H4 (cell line): ENCODE data around the gene SUPT5H. TPM values are rescaled to one million over a fixed set of nuclear protein-coding genes. Genes with fewer than 3 reads are reported as not detected.

Source experiments
- DNase-seq: peaks from one replicate; pipeline ENCODE4 v3.0.0-alpha.2; 2015; ENCODE audit warnings: low spot score
- total RNA-seq: library from RNA; depleted of rRNA; stranded (reverse); fragments of >200 nt; shearing (Covaris generic); gene quantifications from 2 replicates; pipeline ENCODE4 v1.2.3, GENCODE V29; 2014

SUPT5H gene
- total RNA-seq, 1 experiment from 2014 or later: 70.1 TPM

DNA sequence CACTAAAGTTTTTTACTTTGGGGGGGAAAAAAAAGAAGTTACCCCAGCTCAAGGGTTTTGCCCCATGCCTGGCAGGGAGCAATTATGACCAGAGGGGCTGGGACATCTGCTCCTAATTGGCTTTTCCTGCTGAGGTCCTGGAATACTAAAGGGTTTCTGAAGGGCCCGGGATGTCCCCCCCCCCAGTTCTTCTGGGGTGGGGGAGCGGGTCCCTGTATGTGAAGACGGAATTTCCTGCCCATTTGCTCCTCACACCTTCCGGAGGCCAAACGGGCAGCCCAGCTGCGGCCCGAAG, 52.3 kb downstream of the SUPT5H start:
- no peak for DNase-seq

DNA sequence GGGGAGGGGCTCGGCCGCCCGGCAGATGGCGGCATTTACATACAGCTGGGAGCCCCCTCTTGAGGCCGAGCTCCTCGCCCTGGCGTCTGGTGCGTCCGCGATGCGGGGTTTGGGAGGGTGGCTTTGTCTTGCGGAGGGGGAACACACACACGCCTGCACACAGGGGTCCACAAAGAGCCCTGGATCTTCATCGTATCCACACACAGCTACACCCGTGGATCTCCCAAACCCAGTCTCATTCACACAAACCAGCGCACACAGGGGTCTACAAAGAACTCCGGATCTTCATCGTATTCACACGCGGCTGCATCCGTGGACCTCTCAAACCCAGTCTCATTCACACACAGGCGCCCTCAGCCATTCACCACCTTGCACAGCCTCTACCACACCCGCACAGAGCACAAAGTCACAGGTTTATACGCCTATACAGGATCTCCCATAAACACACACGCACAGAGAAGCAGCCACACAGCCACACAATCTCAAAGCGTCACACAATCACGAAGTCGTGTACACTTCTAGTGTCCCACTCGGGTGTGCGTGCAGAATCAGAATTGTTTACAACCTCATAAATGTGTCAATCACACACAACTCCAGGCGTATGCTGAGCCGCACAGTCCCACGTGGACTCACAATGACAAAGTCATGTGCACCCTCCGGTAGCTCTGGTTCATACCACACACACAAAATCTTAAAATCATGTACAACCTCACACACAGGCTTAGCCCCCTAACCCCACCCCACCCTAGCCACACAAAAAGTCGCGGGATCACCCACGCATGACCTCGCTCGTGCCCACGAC, 52.8 kb downstream of the SUPT5H start:
- DNase-seq: no peak

- DNase-seq: no peak
Observed at GRCh38 chr19:39498798-39499642, 53.6 kb downstream of the SUPT5H start, which contains the start of gene DLL3. DLL3 (plus strand) TSS chr19:39498947; CDS start chr19:39498975, 28 bp downstream.

DNA sequence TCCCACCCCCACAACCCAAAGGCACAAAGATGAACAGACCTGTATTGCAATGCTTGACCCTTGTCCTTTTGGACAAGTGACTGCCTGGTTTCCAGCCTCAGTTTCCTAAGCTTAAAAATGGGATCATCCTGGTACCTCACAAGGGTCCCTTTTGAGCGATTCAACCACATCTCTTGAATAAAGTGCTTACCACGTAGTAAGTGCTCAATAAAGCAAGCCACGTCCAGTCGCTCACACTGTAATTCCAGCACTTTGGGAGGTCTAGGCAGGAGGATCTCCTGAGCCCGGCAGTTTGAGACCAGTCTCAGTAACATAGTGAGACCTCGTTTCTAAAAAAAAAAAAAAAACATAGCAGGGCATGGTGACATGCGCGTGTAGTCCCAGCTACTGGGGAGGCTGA, 54.5 kb downstream of the SUPT5H start:
- no peak for DNase-seq

DNA sequence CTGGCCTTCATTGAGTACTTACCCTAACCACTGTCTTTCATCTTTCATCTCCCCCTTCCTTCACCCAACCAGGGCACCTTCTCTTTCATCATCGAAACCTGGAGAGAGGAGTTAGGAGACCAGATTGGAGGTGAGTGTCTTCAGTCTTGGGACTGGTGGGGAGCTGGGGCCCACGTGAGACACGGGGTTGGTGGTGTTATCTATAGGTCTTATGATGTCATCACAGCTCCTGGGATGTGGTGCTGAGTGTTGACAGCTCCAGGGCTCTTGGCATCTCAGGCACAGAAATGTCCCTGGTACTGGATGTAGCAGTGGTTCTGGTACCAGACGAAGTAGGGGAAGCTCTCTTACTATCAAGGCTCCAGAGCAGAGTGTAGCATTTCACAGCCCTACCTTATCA, 55.2 kb downstream of the SUPT5H start:
- DNase-seq: no peak

- DNase-seq: no peak
Observed at GRCh38 chr19:39501340-39501739, 56.0 kb downstream of the SUPT5H start.

- DNase-seq: peak; percentile 43
Observed at GRCh38 chr19:39502640-39503417, 57.4 kb downstream of the SUPT5H start.

DNA sequence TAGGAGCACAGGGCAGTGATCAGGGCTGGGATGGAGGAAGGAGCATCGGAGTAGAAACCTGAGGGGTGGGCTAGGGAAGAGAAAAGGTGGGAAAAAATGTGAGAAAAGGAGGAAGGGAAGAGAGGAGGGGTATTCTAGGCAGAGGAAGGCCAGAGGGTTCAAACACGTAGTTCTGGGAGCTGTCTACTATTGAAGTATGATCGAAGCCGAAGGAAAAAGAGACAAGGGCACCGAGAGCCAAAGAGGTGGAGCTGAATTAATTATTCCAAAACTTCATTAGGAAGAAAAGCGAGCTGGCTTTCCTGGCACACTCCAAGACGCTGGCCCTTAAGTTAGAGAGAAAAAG, 61.2 kb downstream of the SUPT5H start:
- DNase-seq: no peak

GRCh38 chr19:39506944-39507714, 61.7 kb downstream of the SUPT5H start:
- DNase-seq: peak; percentile 45

GRCh38 chr19:39507715-39508364, 62.5 kb downstream of the SUPT5H start:
- no peak for DNase-seq

- DNase-seq: no peak
Observed at GRCh38 chr19:39508629-39509028, 63.2 kb downstream of the SUPT5H start.

GRCh38 chr19:39509233-39509632, 63.9 kb downstream of the SUPT5H start:
- no peak for DNase-seq

GRCh38 chr19:39512988-39513387, 67.6 kb downstream of the SUPT5H start:
- DNase-seq: no peak

DNA sequence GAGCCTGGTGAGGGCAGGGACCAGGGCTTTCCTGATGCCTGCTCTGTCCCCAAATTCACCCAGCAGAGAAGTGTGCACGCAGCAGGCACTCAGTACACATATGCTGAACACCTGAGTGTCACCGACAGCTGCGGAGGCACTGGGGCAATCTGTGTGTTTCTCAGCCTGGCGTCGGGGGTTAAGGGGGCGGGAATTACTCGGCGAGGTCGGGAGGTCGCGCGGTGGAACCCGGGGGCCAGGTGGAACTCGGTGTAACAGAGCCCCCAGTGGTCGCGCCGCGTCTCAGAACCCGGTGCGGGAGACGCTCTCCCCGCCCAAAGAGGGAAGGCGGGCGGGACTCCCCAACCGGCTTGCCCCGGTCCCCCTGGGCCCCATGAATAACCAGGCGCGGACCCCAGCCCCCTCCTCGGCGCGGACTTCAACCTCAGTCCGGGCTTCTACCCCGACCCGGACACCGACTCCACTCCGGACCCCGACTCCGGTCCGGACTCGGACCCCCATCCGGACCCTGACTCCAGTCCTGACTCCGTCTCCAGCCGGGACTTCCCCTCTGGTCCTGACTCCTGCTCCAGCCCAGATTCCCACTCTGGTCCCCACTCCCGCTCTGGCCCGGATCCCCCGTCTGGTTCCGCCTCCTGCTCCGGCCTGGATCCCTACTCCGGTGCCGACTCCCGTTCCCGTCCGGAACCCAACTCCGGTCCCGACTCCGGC, 69.6 kb downstream of the SUPT5H start, which contains the start of gene SELENOV:
TSS of gene SELENOV (plus strand) at position 300 of the 711 bp plus-strand sequence. CDS start at position 374, 74 bp downstream.
- DNase-seq: no peak

DNA sequence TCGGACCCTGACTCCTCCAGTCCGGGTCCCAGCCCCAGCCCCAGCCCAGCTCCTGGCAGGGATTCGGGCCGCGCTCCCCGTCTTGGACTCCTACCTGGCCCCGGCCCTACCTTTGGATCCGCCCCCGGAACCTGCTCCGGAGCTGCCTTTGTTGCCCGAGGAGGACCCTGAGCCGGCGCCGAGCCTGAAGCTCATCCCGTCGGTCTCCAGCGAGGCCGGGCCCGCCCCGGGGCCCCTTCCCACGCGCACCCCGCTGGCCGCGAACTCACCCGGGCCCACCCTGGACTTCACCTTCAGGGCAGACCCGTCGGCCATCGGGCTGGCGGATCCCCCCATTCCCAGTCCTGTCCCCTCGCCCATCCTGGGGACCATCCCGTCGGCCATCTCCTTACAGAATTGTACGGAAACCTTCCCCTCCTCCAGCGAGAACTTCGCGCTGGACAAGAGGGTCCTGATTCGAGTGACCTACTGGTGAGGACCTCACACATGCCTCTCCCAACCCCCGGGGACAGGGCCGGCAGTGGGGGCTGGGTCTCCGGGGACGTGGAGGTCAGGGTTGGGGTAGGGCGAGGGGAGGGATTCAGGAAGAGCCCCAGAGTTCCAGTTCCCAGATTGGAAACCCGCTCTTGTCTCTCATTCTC, 70.3 kb downstream of the SUPT5H start:
- no peak for DNase-seq

GRCh38 chr19:39516270-39516669, 70.9 kb downstream of the SUPT5H start:
- no peak for DNase-seq

DNA sequence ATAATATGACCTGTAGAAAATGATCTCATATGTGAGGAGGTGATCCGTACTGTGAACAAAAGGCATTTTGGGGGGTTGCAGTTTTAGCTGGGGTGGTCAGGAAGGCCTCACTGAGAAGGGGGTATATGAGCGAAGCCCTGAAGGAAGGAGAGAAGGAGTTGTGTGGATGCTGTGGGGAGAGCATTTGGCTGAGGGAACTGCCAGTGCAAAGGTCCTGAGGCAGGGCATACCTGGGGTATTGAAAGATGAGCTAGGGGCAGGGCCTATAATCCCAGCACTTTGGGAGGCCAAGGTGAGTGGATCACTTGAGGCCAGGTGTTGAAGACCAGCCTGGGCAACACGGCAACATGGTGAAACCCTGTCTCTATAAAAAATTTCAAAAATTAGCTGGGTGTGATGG, 72.0 kb downstream of the SUPT5H start:
- no peak for DNase-seq

DNA sequence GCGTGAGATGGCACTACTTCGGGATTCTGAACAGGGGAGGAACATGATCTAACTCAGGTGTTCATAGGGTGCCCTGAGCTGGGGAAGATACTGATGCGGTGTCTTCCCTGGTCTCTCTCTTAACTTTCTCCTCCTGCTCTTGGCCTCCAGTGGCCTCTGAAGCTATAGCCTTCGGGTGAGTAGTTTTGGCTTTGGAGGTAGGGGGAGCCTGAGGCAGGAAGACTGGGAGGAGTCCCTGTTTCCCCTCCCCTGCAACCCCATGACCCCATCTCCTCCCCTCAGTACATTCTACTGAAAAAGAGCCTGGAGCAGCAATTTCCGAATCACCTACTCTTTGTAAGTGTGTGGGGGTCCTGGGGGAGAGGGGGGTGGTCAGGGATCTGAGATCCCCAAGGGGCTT, 73.1 kb downstream of the SUPT5H start:
- no peak for DNase-seq

- no peak for DNase-seq
Observed at GRCh38 chr19:39518975-39519374, 73.6 kb downstream of the SUPT5H start.
